ENCODE data around the gene CADM3. TPM values are rescaled to one million over a fixed set of nuclear protein-coding genes. Genes with fewer than 3 reads are reported as not detected.

Gene CADM3
- total and polyA plus RNA-seq, 2 donors (not counting 3 experiments of a cell fraction or from before 2014, with no cell fraction given), result 2.7 to 6.0 TPM

DNA sequence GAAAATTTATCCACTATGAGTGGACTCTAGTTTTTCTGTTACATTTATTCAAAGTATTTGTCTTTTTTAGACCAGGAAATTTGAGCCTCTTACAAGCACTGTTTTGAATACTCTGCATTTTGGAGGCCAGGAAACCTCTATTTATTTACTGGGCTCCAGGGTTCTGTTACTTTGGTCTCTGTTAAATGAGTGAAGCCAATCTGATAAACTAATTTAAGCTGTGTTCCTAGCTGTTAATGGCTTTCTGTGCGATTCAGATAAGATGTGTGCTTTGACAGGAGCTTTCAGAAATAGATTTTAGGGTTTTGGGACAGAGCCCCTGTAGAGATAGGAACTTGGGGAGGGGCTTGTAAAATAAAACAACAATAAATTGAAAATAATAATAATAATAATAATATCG is 57.1 kb downstream of the CADM3 start:
- no peak for TF ChIP-seq POLR2A (IDR thresholded peaks at IDR 0.05; ENCODE audit: low read depth, low read length)
- TF ChIP-seq, protein P1, sequence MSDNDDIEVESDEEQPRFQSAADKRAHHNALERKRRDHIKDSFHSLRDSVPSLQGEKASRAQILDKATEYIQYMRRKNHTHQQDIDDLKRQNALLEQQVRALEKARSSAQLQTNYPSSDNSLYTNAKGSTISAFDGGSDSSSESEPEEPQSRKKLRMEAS (IDR thresholded peaks at IDR 0.05; ENCODE audit: insufficient read depth, insufficient read length), result no peak
- FAIRE-seq, result no peak

DNA sequence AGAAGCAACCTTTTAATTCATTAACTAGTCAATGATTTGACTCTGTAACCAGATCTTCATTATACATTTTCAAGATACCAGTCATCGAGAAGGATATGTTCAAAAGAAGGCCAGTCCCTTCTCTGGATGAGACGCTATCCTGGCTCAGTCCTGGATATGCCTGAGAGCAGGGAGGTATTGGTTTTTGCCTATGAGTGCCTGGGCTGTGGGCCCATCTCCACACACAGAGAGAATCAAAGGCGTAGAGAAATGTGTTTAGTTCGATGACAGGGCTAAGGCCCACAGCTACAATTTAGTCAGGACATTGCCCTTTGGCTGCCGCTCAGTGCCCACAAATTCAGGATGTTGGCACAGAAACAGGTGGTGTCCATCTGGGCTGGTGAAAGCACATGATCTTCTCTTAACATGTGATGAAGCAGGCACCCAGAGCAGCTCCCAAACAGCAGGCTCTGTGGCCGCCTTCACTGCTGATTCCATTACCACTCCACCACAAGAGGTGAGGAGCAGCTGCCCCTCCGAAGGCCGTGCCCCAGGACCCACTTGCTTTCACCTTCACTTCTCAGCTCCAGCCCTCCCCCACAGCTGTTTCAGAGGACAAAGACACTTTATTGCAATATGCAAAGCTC is 58.0 kb downstream of the CADM3 start:
- Histone ChIP-seq H3K9me1 (replicated peaks; ENCODE audit: control insufficient read depth, extremely low read depth, insufficient read depth, low read length) (no peaks in the 10 kb centered on the region), H3K9ac (replicated peaks; ENCODE audit: extremely low read depth, insufficient read depth, low read length) (no peak overlapping the region), H3K79me2 (ENCODE audit: control insufficient read depth, insufficient read depth, low read length) (no peaks in the 10 kb centered on the region), H3K4me1 (ENCODE audit: control insufficient read depth, extremely low read depth, insufficient read depth, low read length) (no peaks in the 10 kb centered on the region), H3K36me3 (ENCODE audit: control insufficient read depth in 2 of 2, extremely low read depth in 1 of 2, insufficient read depth in 2 of 2, low read length in 2 of 2) (no peaks in the 10 kb centered on the region), H4K20me1 (replicated peaks; ENCODE audit: control insufficient read depth, extremely low read depth, insufficient read depth, low read length) (no peaks in the 10 kb centered on the region), H2AFZ (ENCODE audit: low read depth, low read length) (no peak overlapping the region), H3K4me3 (replicated peaks in 1 of 3; ENCODE audit: insufficient read depth in 1 of 3, low read depth in 1 of 3, low read length in 3 of 3) (no peak overlapping the region), H3K4me2 (ENCODE audit: insufficient read depth, low read length) (no peak overlapping the region), H3K27ac (ENCODE audit: insufficient read depth, low read depth, low read length) (no peak overlapping the region), H3K9me3 (replicated peaks; ENCODE audit: control insufficient read depth, insufficient read depth, low read length) (no peaks in the 10 kb centered on the region), H3K27me3 (ENCODE audit: control insufficient read depth in 2 of 2, insufficient read depth in 2 of 2, low read length in 2 of 2) (no peaks in the 10 kb centered on the region)
- CTCF ChIA-PET, result interaction anchor here (0.8 to 2.7 kb wide), 13 partner anchors 9 to 569 kb away, joined by 3 to 16 read pairs (median 4); no protein-coding TSS in a partner anchor
- intact Hi-C loops (cut with micrococcal nuclease) (no loop called here), dilution Hi-C loops (cut with MboI; ENCODE audit: extremely low pct_ligation_motif_present, low sequenced_read_pairs) (no loop called here)
- FAIRE-seq (no peak), DNase-seq (ENCODE audit: low read depth, low spot score) (no peak)
- no TSS peak for BruUV-seq (replicated peaks)
- TF ChIP-seq, protein P1 (IDR thresholded peaks at IDR 0.05; ENCODE audit: insufficient read depth, insufficient read length), result no peak
- no peak for TF ChIP-seq POLR2AphosphoS5 (IDR thresholded peaks at IDR 0.05; ENCODE audit: insufficient read depth, low read depth, low read length)
- TF ChIP-seq FOS (IDR thresholded peaks at IDR 0.05; ENCODE audit: borderline replicate concordance, insufficient read depth, low read length), result no peak
- no peak for TF ChIP-seq MYC (IDR thresholded peaks at IDR 0.05; ENCODE audit: low read depth, low read length)
- TF ChIP-seq POLR2A (IDR thresholded peaks at IDR 0.05; ENCODE audit: low read depth, low read length), result no peak
- TF ChIP-seq, protein P2, sequence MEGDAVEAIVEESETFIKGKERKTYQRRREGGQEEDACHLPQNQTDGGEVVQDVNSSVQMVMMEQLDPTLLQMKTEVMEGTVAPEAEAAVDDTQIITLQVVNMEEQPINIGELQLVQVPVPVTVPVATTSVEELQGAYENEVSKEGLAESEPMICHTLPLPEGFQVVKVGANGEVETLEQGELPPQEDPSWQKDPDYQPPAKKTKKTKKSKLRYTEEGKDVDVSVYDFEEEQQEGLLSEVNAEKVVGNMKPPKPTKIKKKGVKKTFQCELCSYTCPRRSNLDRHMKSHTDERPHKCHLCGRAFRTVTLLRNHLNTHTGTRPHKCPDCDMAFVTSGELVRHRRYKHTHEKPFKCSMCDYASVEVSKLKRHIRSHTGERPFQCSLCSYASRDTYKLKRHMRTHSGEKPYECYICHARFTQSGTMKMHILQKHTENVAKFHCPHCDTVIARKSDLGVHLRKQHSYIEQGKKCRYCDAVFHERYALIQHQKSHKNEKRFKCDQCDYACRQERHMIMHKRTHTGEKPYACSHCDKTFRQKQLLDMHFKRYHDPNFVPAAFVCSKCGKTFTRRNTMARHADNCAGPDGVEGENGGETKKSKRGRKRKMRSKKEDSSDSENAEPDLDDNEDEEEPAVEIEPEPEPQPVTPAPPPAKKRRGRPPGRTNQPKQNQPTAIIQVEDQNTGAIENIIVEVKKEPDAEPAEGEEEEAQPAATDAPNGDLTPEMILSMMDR (IDR thresholded peaks at IDR 0.05; ENCODE audit: extremely low read depth in 1 of 2, insufficient read depth in 1 of 2, low read depth in 1 of 2, low read length in 2 of 2), result no peak
- no peak for TF ChIP-seq JUN (IDR thresholded peaks at IDR 0.05; ENCODE audit: borderline replicate concordance, insufficient read depth, insufficient read length, low read depth)
- POLR2A ChIA-PET, result no interaction called here

More for the DNA sequence above, 57.1 kb downstream of the CADM3 start:
- Histone ChIP-seq H3K27me3 (ENCODE audit: control insufficient read depth in 2 of 2, insufficient read depth in 2 of 2, low read length in 2 of 2) (no peaks in the 10 kb centered on the region), H3K4me3 (replicated peaks in 1 of 3; ENCODE audit: insufficient read depth in 1 of 3, low read depth in 1 of 3, low read length in 3 of 3) (no peak overlapping the region), H3K9me1 (replicated peaks; ENCODE audit: control insufficient read depth, extremely low read depth, insufficient read depth, low read length) (no peaks in the 10 kb centered on the region), H3K36me3 (ENCODE audit: control insufficient read depth in 2 of 2, extremely low read depth in 1 of 2, insufficient read depth in 2 of 2, low read length in 2 of 2) (no peaks in the 10 kb centered on the region), H3K79me2 (ENCODE audit: control insufficient read depth, insufficient read depth, low read length) (no peaks in the 10 kb centered on the region), H4K20me1 (replicated peaks; ENCODE audit: control insufficient read depth, extremely low read depth, insufficient read depth, low read length) (no peaks in the 10 kb centered on the region), H2AFZ (ENCODE audit: low read depth, low read length) (no peak overlapping the region), H3K4me2 (ENCODE audit: insufficient read depth, low read length) (no peak overlapping the region), H3K9ac (replicated peaks; ENCODE audit: extremely low read depth, insufficient read depth, low read length) (no peak overlapping the region), H3K4me1 (ENCODE audit: control insufficient read depth, extremely low read depth, insufficient read depth, low read length) (no peaks in the 10 kb centered on the region), H3K27ac (ENCODE audit: insufficient read depth, low read depth, low read length) (no peak overlapping the region), H3K9me3 (replicated peaks; ENCODE audit: control insufficient read depth, insufficient read depth, low read length) (no peaks in the 10 kb centered on the region)
- POLR2A ChIA-PET, result no interaction called here
- dilution Hi-C loops (cut with MboI; ENCODE audit: extremely low pct_ligation_motif_present, low sequenced_read_pairs) (no loop called here), intact Hi-C loops (cut with micrococcal nuclease) (no loop called here)
- no TSS peak for BruUV-seq (replicated peaks)
- DNase-seq (ENCODE audit: low read depth, low spot score), result peak; percentile 28
- CTCF ChIA-PET, result interaction anchor here (1.2 to 2.7 kb wide), 4 partner anchors 14 to 550 kb away, joined by 3 to 16 read pairs (median 4); no protein-coding TSS in a partner anchor
